Muscle layer of duodenum (tissue), 2 donors: ENCODE measurements around the gene WWC2.

Experiments
- H3K27ac ChIP-seq: one replicate; pipeline ENCODE4 v1.7.0; 2013; ENCODE audit warnings: mild to moderate bottlenecking, low read length
- H3K27me3 ChIP-seq: one replicate; pipeline ENCODE4 v1.7.0; 2013; ENCODE audit warnings: low read depth, mild to moderate bottlenecking, control low read depth, low read length
- H3K36me3 ChIP-seq, 2 donors: one replicate each; pipeline ENCODE4 v1.7.0; 2013; ENCODE audit warnings: low read length in 2 of 2, control low read depth in 1 of 2, mild to moderate bottlenecking in 1 of 2; ENCODE audit not compliant: insufficient read depth in 2 of 2, control insufficient read depth in 1 of 2
- H3K4me1 ChIP-seq, 2 donors: one replicate each; pipeline ENCODE4 v1.7.0; 2013; ENCODE audit warnings: low read length in 2 of 2, mild to moderate bottlenecking in 2 of 2, control low read depth in 1 of 2, moderate library complexity in 1 of 2; ENCODE audit not compliant: insufficient read depth in 2 of 2, control insufficient read depth in 1 of 2
- H3K4me3 ChIP-seq, 2 donors: one replicate each; pipeline ENCODE4 v1.7.0; 2013; ENCODE audit warnings: low read length in 2 of 2, low read depth in 1 of 2, mild to moderate bottlenecking in 1 of 2
- H3K9me3 ChIP-seq, 2 donors: one replicate each; pipeline ENCODE4 v1.7.0; 2013; ENCODE audit warnings: low read length in 2 of 2, control low read depth in 1 of 2, mild to moderate bottlenecking in 1 of 2; ENCODE audit not compliant: control insufficient read depth in 1 of 2
- donor health status: healthy.

The WWC2 gene

GRCh38 chr4:183081116-183081469 is 18.0 kb upstream of the WWC2 start:
- peaks cover 0 to 3% of the 10 kb centered on the region in 2 donors for H3K4me1 ChIP-seq
- H3K36me3 ChIP-seq = no peaks in the 10 kb centered on the region
- H3K9me3 ChIP-seq = no peaks in the 10 kb centered on the region
- no peaks in the 10 kb centered on the region for H3K27me3 ChIP-seq
- H3K4me3 ChIP-seq = no peak overlapping the region
- no peak overlapping the region for H3K27ac ChIP-seq

GRCh38 chr4:183082053-183082452 is 17.0 kb upstream of the WWC2 start:
- Histone ChIP-seq H3K9me3 (no peaks in the 10 kb centered on the region), H3K4me1 (peaks cover 0 to 3% of the 10 kb centered on the region in 2 donors), H3K36me3 (no peaks in the 10 kb centered on the region), H3K27ac (no peak overlapping the region), H3K4me3 (no peak overlapping the region), H3K27me3 (no peaks in the 10 kb centered on the region)

GRCh38 chr4:183094393-183095198 is 4.5 kb upstream of the WWC2 start:
- no peak overlapping the region for H3K27ac ChIP-seq
- no peaks in the 10 kb centered on the region for H3K27me3 ChIP-seq

GRCh38 chr4:183095199-183095512 is 3.9 kb upstream of the WWC2 start:
- no peak overlapping the region for H3K27ac ChIP-seq
- peaks cover 0 to 10% of the 10 kb centered on the region in 2 donors for H3K4me1 ChIP-seq
- no peak overlapping the region for H3K4me3 ChIP-seq
- no peaks in the 10 kb centered on the region for H3K36me3 ChIP-seq
- H3K27me3 ChIP-seq = peaks cover 5% of the 10 kb centered on the region
- no peaks in the 10 kb centered on the region for H3K9me3 ChIP-seq

More at GRCh38 chr4:183094393-183095198, 4.5 kb upstream of the WWC2 start:
- H3K9me3 ChIP-seq = no peaks in the 10 kb centered on the region
- H3K4me1 ChIP-seq = peaks cover 0 to 8% of the 10 kb centered on the region in 2 donors
- no peak overlapping the region for H3K4me3 ChIP-seq
- no peaks in the 10 kb centered on the region for H3K36me3 ChIP-seq

- Histone ChIP-seq H3K9me3 (no peaks in the 10 kb centered on the region), H3K27me3 (peaks cover 5% of the 10 kb centered on the region), H3K4me3 (no peak overlapping the region), H3K27ac (no peak overlapping the region), H3K4me1 (peaks cover 0 to 20% of the 10 kb centered on the region in 2 donors), H3K36me3 (no peaks in the 10 kb centered on the region)
Observed at GRCh38 chr4:183096276-183096965, 2.6 kb upstream of the WWC2 start.

GRCh38 chr4:183097231-183098018 is 1.6 kb upstream of the WWC2 start:
- Histone ChIP-seq H3K9me3 (no peaks in the 10 kb centered on the region), H3K36me3 (no peaks in the 10 kb centered on the region), H3K27me3 (peaks cover 5% of the 10 kb centered on the region), H3K4me3 (peak overlapping the region; percentile 64 to 88), H3K27ac (peak overlapping the region; percentile 51), H3K4me1 (peaks cover 0 to 25% of the 10 kb centered on the region in 2 donors)

GRCh38 chr4:183098019-183098722 is 886 bp upstream of the WWC2 start:
- peak overlapping the region; percentile 64 to 88 for H3K4me3 ChIP-seq
- no peaks in the 10 kb centered on the region for H3K36me3 ChIP-seq
- peak overlapping the region; percentile 58 for H3K27ac ChIP-seq
- H3K4me1 ChIP-seq = peaks cover 0 to 25% of the 10 kb centered on the region in 2 donors
- H3K9me3 ChIP-seq = no peaks in the 10 kb centered on the region
- peaks cover 5% of the 10 kb centered on the region for H3K27me3 ChIP-seq

GRCh38 chr4:183099537-183100297 is 660 bp downstream of the WWC2 start:
- H3K4me3 ChIP-seq = peak overlapping the region; percentile 57 to 88
- H3K27me3 ChIP-seq = peaks cover 5% of the 10 kb centered on the region
- peaks cover 0 to 25% of the 10 kb centered on the region in 2 donors for H3K4me1 ChIP-seq
- no peaks in the 10 kb centered on the region for H3K36me3 ChIP-seq
- no peaks in the 10 kb centered on the region for H3K9me3 ChIP-seq
- H3K27ac ChIP-seq = no peak overlapping the region

- H3K4me1 ChIP-seq = peaks cover 0 to 25% of the 10 kb centered on the region in 2 donors
- H3K4me3 ChIP-seq = peak overlapping the region; percentile 57 to 88
Observed at GRCh38 chr4:183100298-183100599, 1.2 kb downstream of the WWC2 start.

GRCh38 chr4:183100827-183101226 is 1.8 kb downstream of the WWC2 start:
- Histone ChIP-seq H3K27me3 (peaks cover 5% of the 10 kb centered on the region), H3K4me1 (peaks cover 0 to 25% of the 10 kb centered on the region in 2 donors), H3K36me3 (no peaks in the 10 kb centered on the region), H3K4me3 (peak overlapping the region; percentile 57 to 88), H3K27ac (no peak overlapping the region), H3K9me3 (no peaks in the 10 kb centered on the region)

More at GRCh38 chr4:183100298-183100599, 1.2 kb downstream of the WWC2 start:
- H3K27me3 ChIP-seq = peaks cover 5% of the 10 kb centered on the region
- no peaks in the 10 kb centered on the region for H3K9me3 ChIP-seq
- no peaks in the 10 kb centered on the region for H3K36me3 ChIP-seq
- H3K27ac ChIP-seq = no peak overlapping the region
